ENCODE measurements around the gene HAAO. TPM values are rescaled to one million over a fixed set of nuclear protein-coding genes. Genes with fewer than 3 reads are reported as not detected.

HAAO gene
- total RNA-seq, 4 donors from 2014 or later: 3.9 to 6.6 (median 4.3) TPM

DNA sequence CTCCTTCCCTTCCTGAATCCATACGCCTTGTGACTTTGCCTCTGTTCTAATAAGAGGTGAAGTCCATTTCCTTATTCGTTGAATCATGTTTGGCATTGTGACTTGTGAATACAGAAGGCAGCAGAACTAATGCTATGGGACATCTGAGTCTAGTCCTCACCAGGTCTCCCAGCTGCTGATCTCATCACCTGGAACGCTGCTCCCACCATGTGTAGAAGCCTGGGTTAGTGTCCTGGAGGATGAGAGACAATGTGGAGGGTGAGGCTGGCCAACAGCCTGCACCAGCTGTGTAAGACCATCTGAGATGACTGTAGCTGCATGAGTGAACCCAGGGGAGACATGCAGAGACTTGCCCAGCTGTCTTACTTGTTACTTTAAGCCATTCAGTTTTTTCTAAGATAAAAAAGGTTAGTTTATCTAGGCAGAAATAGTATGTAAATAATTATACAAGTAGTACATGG, 3.5 kb upstream of the HAAO start:
- Histone ChIP-seq H3K36me3 (no peaks in the 10 kb centered on the region), H3K9me3 (no peaks in the 10 kb centered on the region), H3K27me3 (no peaks in the 10 kb centered on the region), H3K4me1 (peaks cover 25% of the 10 kb centered on the region), H3K4me3 (no peak overlapping the region), H3K27ac (no peak overlapping the region)
- TF ChIP-seq POLR2AphosphoS5 (IDR thresholded peaks at IDR 0.05) (no peak), POLR2A (IDR thresholded peaks at IDR 0.05) (no peak), EP300 (IDR thresholded peaks at IDR 0.05) (no peak)
- TF ChIP-seq, protein P1, sequence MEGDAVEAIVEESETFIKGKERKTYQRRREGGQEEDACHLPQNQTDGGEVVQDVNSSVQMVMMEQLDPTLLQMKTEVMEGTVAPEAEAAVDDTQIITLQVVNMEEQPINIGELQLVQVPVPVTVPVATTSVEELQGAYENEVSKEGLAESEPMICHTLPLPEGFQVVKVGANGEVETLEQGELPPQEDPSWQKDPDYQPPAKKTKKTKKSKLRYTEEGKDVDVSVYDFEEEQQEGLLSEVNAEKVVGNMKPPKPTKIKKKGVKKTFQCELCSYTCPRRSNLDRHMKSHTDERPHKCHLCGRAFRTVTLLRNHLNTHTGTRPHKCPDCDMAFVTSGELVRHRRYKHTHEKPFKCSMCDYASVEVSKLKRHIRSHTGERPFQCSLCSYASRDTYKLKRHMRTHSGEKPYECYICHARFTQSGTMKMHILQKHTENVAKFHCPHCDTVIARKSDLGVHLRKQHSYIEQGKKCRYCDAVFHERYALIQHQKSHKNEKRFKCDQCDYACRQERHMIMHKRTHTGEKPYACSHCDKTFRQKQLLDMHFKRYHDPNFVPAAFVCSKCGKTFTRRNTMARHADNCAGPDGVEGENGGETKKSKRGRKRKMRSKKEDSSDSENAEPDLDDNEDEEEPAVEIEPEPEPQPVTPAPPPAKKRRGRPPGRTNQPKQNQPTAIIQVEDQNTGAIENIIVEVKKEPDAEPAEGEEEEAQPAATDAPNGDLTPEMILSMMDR (IDR thresholded peaks at IDR 0.05): no peak
- DNase-seq (ENCODE audit: low spot score in 2 of 2): no peak
- 48% methylated on average over 3 of the region's 3 CpGs for WGBS

DNA sequence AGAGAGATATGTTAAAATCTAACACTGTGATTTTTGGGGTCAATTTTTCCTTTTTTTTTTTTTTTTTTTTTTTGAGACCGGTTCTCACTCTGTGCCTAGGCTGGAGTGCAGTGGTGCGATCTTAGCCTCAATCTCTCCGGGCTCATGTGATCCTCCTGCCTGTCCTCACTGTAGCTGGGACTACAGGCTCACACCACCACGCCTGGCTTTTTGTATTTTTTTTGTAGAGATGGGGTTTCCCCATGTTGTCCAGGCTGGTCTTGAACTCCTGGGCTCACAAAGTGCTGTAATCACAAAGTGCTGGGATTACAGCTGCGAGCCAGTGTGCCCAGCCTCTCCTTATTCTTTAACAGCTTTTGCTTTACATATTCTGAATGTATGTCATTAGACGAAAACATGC, 2.9 kb upstream of the HAAO start:
- DNase-seq (ENCODE audit: low spot score in 2 of 2): no peak
- H3K4me1 ChIP-seq: peaks cover 24% of the 10 kb centered on the region
- TF ChIP-seq, protein P1 (IDR thresholded peaks at IDR 0.05): no peak
- TF ChIP-seq EP300 (IDR thresholded peaks at IDR 0.05) (no peak), POLR2A (IDR thresholded peaks at IDR 0.05) (no peak), POLR2AphosphoS5 (IDR thresholded peaks at IDR 0.05) (no peak)
- no peaks in the 10 kb centered on the region for H3K36me3 ChIP-seq
- H3K27me3 ChIP-seq: no peaks in the 10 kb centered on the region
- no peaks in the 10 kb centered on the region for H3K9me3 ChIP-seq
- no peak overlapping the region for H3K4me3 ChIP-seq
- WGBS: 79% methylated on average over 6 of the region's 6 CpGs
- no peak overlapping the region for H3K27ac ChIP-seq

DNA sequence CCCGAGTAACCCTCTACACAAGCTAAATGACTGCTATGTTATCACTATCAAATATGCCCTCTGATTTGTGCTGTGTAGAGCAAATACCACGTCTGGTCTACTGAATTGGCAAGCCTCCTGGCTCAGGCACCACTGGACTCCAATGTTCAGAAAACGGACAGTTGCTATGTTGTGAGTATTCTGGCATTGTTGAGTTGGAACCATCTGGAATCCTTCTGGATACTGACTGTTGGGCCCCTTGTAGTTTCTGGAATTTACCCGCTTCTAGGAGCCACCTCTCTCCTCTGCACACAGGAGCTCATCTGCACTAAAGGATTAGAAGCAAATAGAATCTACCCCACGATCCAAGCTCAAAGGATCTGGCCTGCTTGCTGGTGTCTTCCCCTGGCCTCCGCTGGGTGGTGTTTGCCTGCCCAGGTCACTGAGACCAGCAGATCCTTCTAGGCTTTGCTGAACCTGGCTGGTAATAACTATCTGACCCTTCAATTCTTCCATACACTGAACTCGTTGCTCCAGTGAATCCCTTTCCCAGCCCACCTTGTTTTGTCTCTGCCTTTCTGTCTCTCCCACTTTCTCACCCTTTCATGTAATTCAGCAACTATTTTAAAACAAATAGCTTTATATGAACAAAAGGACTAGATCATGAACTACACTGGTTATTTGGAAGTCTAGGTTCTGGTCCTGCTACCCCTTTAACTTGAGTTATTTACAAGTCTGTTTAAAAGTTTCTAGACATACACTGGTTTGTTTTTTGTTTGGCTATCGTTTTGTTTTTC, 2.1 kb upstream of the HAAO start:
- no peaks in the 10 kb centered on the region for H3K9me3 ChIP-seq
- H3K27me3 ChIP-seq: no peaks in the 10 kb centered on the region
- peaks cover 24% of the 10 kb centered on the region for H3K4me1 ChIP-seq
- TF ChIP-seq POLR2A (IDR thresholded peaks at IDR 0.05): no peak
- TF ChIP-seq, protein P1 (IDR thresholded peaks at IDR 0.05): peak in 1 of 2 donors; percentile 8
- H3K27ac ChIP-seq: no peak overlapping the region
- WGBS: 73% methylated on average over 8 of the region's 8 CpGs
- no peaks in the 10 kb centered on the region for H3K36me3 ChIP-seq
- no peak overlapping the region for H3K4me3 ChIP-seq
- no peak for DNase-seq (ENCODE audit: low spot score in 2 of 2)

DNA sequence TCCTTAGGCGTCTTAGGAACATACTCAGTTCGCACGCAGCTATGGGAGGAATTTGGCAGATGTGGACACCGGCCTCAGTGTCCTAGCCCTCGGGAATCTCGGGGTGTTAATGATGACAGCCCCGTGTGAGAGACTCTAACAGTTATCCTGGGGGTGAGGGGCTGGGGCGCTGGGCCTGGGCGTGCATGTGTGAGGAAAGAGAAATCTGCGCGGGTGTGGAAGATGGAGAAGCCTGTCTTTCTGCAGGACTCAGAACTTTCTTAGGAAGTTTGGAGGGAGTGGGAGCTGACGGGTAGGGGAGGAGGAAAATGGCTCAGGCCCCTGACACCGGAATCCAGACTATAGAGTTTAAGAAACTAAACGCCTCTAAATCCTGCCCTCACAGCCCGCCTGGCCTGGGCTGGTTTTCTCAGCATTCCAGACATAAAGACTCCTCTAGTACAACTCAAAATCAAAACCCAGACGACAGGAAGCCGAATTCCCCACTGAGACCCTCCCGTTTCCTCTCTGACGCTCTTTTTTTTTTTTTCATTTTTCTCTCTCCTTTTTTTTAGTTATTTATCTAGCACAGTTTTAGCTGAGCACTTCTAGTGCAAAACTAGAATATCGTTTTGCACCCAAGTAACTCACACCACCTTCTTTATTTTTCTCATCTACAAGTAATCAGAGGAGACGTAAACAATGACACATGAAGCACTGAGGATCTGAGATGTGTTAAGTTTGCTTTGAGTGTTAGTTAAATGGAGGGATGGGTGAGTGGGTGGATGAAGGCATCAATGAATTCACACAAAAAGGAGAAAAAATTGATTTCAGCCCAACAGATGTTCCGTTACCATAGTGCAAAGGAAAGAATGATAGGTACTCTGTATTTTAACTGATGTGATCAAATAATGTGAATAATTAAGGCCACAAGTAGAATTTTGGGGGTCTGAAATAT, 1.2 kb upstream of the HAAO start:
- DNase-seq (ENCODE audit: low spot score in 2 of 2): no peak

More for the DNA sequence above, 1.2 kb upstream of the HAAO start:
- H3K27me3 ChIP-seq: no peaks in the 10 kb centered on the region
- peak overlapping the region; percentile 75 for H3K4me3 ChIP-seq
- TF ChIP-seq POLR2AphosphoS5 (IDR thresholded peaks at IDR 0.05): no peak
- TF ChIP-seq EP300 (IDR thresholded peaks at IDR 0.05): no peak
- TF ChIP-seq, protein P1 (IDR thresholded peaks at IDR 0.05): no peak
- TF ChIP-seq POLR2A (IDR thresholded peaks at IDR 0.05): no peak
- peak overlapping the region; percentile 91 for H3K27ac ChIP-seq
- H3K36me3 ChIP-seq: no peaks in the 10 kb centered on the region
- H3K9me3 ChIP-seq: no peaks in the 10 kb centered on the region
- peaks cover 24% of the 10 kb centered on the region for H3K4me1 ChIP-seq
- WGBS: 25% methylated on average over 22 of the region's 22 CpGs
